ENCODE data around the gene TENT4B. TPM values are rescaled to one million over a fixed set of nuclear protein-coding genes. Genes with fewer than 3 reads are reported as not detected.
A peak's percentile ranks its signal among the peaks of the same experiment; 100 is the strongest.
"Not testable (repeated sequence)": the region's sequence is repeated elsewhere in the genome, so short reads cannot be mapped to it uniquely, and the experiment has no call there.

TENT4B gene
- 10 to 100 TPM; 26.0 to 28.7 (median 27.8) TPM for total RNA-seq

- H3K4me1 Mint-ChIP-seq (ENCODE audit: low read depth) = peaks cover 32% of the 10 kb centered on the region
- H3K4me3 Mint-ChIP-seq = peak within 1 kb of the TSS; percentile 87
- ATAC-seq = peak; percentile 71
- peaks cover 3% of the 10 kb centered on the region for H3K36me3 Mint-ChIP-seq (ENCODE audit: insufficient read depth)
- H3K27me3 Mint-ChIP-seq (ENCODE audit: low read depth) = no peaks in the 10 kb centered on the region
- no peaks in the 10 kb centered on the region for H3K9me3 Mint-ChIP-seq
- peak; percentile 86 for DNase-seq
These were observed at the start of gene TENT4B for GRCh38 chr16:50152807-50153595. Gene TENT4B, plus strand, starts transcription at chr16:50153306. Its CDS starts 316 bp downstream, at chr16:50153622.

- Mint-ChIP-seq H3K36me3 (ENCODE audit: insufficient read depth) (peaks cover 29% of the 10 kb centered on the region), H3K4me3 (no peak overlapping the region), H3K9me3 (no peaks in the 10 kb centered on the region), H3K27me3 (ENCODE audit: low read depth) (no peaks in the 10 kb centered on the region), H3K4me1 (ENCODE audit: low read depth) (peaks cover 3% of the 10 kb centered on the region)
- ATAC-seq = no peak
- no peak for DNase-seq
These were observed 49.3 kb upstream of the TENT4B start for GRCh38 chr16:50103764-50104163.

GRCh38 chr16:50114357-50115129 lies 38.6 kb upstream of the TENT4B start:
- no peaks in the 10 kb centered on the region for H3K27me3 Mint-ChIP-seq (ENCODE audit: low read depth)
- H3K9me3 Mint-ChIP-seq = no peaks in the 10 kb centered on the region
- no peaks in the 10 kb centered on the region for H3K36me3 Mint-ChIP-seq (ENCODE audit: insufficient read depth)
- ATAC-seq = no peak
- no peaks in the 10 kb centered on the region for H3K4me1 Mint-ChIP-seq (ENCODE audit: low read depth)
- no peak for DNase-seq
- no peak overlapping the region for H3K4me3 Mint-ChIP-seq

- DNase-seq = no peak
- Mint-ChIP-seq H3K4me1 (ENCODE audit: low read depth) (peaks cover 12% of the 10 kb centered on the region), H3K4me3 (no peak overlapping the region), H3K36me3 (ENCODE audit: insufficient read depth) (no peaks in the 10 kb centered on the region), H3K9me3 (peaks cover 4% of the 10 kb centered on the region), H3K27me3 (ENCODE audit: low read depth) (no peaks in the 10 kb centered on the region)
- no peak for ATAC-seq
These were observed 32.4 kb upstream of the TENT4B start for GRCh38 chr16:50120711-50121110.

- DNase-seq = no peak
- peak; percentile 30 to 44 for ATAC-seq
- Mint-ChIP-seq H3K27me3 (ENCODE audit: low read depth) (no peaks in the 10 kb centered on the region), H3K36me3 (ENCODE audit: insufficient read depth) (no peaks in the 10 kb centered on the region), H3K4me1 (ENCODE audit: low read depth) (peaks cover 12% of the 10 kb centered on the region), H3K4me3 (no peak overlapping the region), H3K9me3 (peaks cover 4% of the 10 kb centered on the region)
These were observed 31.8 kb upstream of the TENT4B start for GRCh38 chr16:50121278-50121677.

GRCh38 chr16:50121721-50122445 lies 31.2 kb upstream of the TENT4B start:
- Mint-ChIP-seq H3K9me3 (peaks cover 4% of the 10 kb centered on the region), H3K27me3 (ENCODE audit: low read depth) (no peaks in the 10 kb centered on the region), H3K4me1 (ENCODE audit: low read depth) (peaks cover 12% of the 10 kb centered on the region), H3K4me3 (no peak overlapping the region), H3K36me3 (ENCODE audit: insufficient read depth) (no peaks in the 10 kb centered on the region)
- no peak for DNase-seq
- peak; percentile 59 to 71 for ATAC-seq

- ATAC-seq = no peak
- peaks cover 4% of the 10 kb centered on the region for H3K9me3 Mint-ChIP-seq
- H3K4me3 Mint-ChIP-seq = no peak overlapping the region
- DNase-seq = no peak
- H3K27me3 Mint-ChIP-seq (ENCODE audit: low read depth) = no peaks in the 10 kb centered on the region
- peaks cover 12% of the 10 kb centered on the region for H3K4me1 Mint-ChIP-seq (ENCODE audit: low read depth)
- H3K36me3 Mint-ChIP-seq (ENCODE audit: insufficient read depth) = no peaks in the 10 kb centered on the region
These were observed 29.7 kb upstream of the TENT4B start for GRCh38 chr16:50123417-50123816.

GRCh38 chr16:50124769-50125168 lies 28.3 kb upstream of the TENT4B start:
- H3K27me3 Mint-ChIP-seq (ENCODE audit: low read depth) = no peaks in the 10 kb centered on the region
- peaks cover 12% of the 10 kb centered on the region for H3K4me1 Mint-ChIP-seq (ENCODE audit: low read depth)
- no peak overlapping the region for H3K4me3 Mint-ChIP-seq
- H3K36me3 Mint-ChIP-seq (ENCODE audit: insufficient read depth) = no peaks in the 10 kb centered on the region
- peaks cover 4% of the 10 kb centered on the region for H3K9me3 Mint-ChIP-seq
- no peak for ATAC-seq
- DNase-seq = no peak

GRCh38 chr16:50126183-50126582 lies 26.9 kb upstream of the TENT4B start:
- DNase-seq (no peak), ATAC-seq (no peak)
- no peak overlapping the region for H3K4me3 Mint-ChIP-seq
- H3K4me1 Mint-ChIP-seq (ENCODE audit: low read depth) = peaks cover 11% of the 10 kb centered on the region
- H3K27me3 Mint-ChIP-seq (ENCODE audit: low read depth) = no peaks in the 10 kb centered on the region
- no peaks in the 10 kb centered on the region for H3K36me3 Mint-ChIP-seq (ENCODE audit: insufficient read depth)
- peaks cover 4% of the 10 kb centered on the region for H3K9me3 Mint-ChIP-seq

GRCh38 chr16:50132571-50132970 lies 20.5 kb upstream of the TENT4B start:
- DNase-seq; H3K9me3 Mint-ChIP-seq; H3K4me3 Mint-ChIP-seq; ATAC-seq; H3K4me1 Mint-ChIP-seq (ENCODE audit: low read depth); H3K27me3 Mint-ChIP-seq (ENCODE audit: low read depth); H3K36me3 Mint-ChIP-seq (ENCODE audit: insufficient read depth): not testable (repeated sequence)

GRCh38 chr16:50133214-50133613 lies 19.9 kb upstream of the TENT4B start:
- no peaks in the 10 kb centered on the region for H3K9me3 Mint-ChIP-seq
- no peak overlapping the region for H3K4me3 Mint-ChIP-seq
- DNase-seq (no peak), ATAC-seq (no peak)
- no peaks in the 10 kb centered on the region for H3K36me3 Mint-ChIP-seq (ENCODE audit: insufficient read depth)
- H3K27me3 Mint-ChIP-seq (ENCODE audit: low read depth) = peaks cover 2% of the 10 kb centered on the region
- H3K4me1 Mint-ChIP-seq (ENCODE audit: low read depth) = no peaks in the 10 kb centered on the region

GRCh38 chr16:50136399-50136798 lies 16.7 kb upstream of the TENT4B start:
- Mint-ChIP-seq H3K4me3 (no peak overlapping the region), H3K9me3 (no peaks in the 10 kb centered on the region), H3K27me3 (ENCODE audit: low read depth) (peaks cover 2% of the 10 kb centered on the region), H3K4me1 (ENCODE audit: low read depth) (no peaks in the 10 kb centered on the region), H3K36me3 (ENCODE audit: insufficient read depth) (no peaks in the 10 kb centered on the region)
- DNase-seq (no peak), ATAC-seq (no peak)

- H3K36me3 Mint-ChIP-seq (ENCODE audit: insufficient read depth) = no peaks in the 10 kb centered on the region
- no peaks in the 10 kb centered on the region for H3K4me1 Mint-ChIP-seq (ENCODE audit: low read depth)
- H3K4me3 Mint-ChIP-seq = no peak overlapping the region
- ATAC-seq = no peak
- no peaks in the 10 kb centered on the region for H3K9me3 Mint-ChIP-seq
- DNase-seq = no peak
- no peaks in the 10 kb centered on the region for H3K27me3 Mint-ChIP-seq (ENCODE audit: low read depth)
These were observed 15.8 kb upstream of the TENT4B start for GRCh38 chr16:50137268-50137667.

- H3K27me3 Mint-ChIP-seq (ENCODE audit: low read depth) = no peaks in the 10 kb centered on the region
- H3K9me3 Mint-ChIP-seq = no peaks in the 10 kb centered on the region
- H3K4me1 Mint-ChIP-seq (ENCODE audit: low read depth) = no peaks in the 10 kb centered on the region
- H3K4me3 Mint-ChIP-seq = no peak overlapping the region
- DNase-seq (no peak), ATAC-seq (peak; percentile 18 to 28)
- H3K36me3 Mint-ChIP-seq (ENCODE audit: insufficient read depth) = no peaks in the 10 kb centered on the region
These were observed 13.5 kb upstream of the TENT4B start for GRCh38 chr16:50139580-50139979.
